22Rv1 (cell line): Measurements from ENCODE around the gene C20orf144.

Source experiments
- H3K27ac ChIP-seq: fragments of 450-650 bp; 2 replicates; pipeline ENCODE4 v1.5.1; 2017
- CTCF ChIP-seq: fragments of 450-650 bp; IDR thresholded peaks from 2 replicates; pipeline ENCODE4 v1.5.1; 2017; ENCODE audit warnings: mild to moderate bottlenecking
- ZFX ChIP-seq: fragments of 450-650 bp; IDR thresholded peaks from 2 replicates; pipeline ENCODE4 v1.6.1; 2017; ENCODE audit warnings: antibody characterized with exemption, borderline replicate concordance

Gene C20orf144

GRCh38 chr20:33645396-33645795 is 16.7 kb upstream of the C20orf144 start:
- TF ChIP-seq CTCF (no peak), ZFX (no peak)
- peak overlapping the region; percentile 14; the same call in 1 of the 2 replicates for H3K27ac ChIP-seq

- no peak for TF ChIP-seq ZFX
- no peak for TF ChIP-seq CTCF
- peak overlapping the region; percentile 90 for H3K27ac ChIP-seq
These were observed 15.9 kb upstream of the C20orf144 start for GRCh38 chr20:33646191-33646590.

GRCh38 chr20:33646959-33647602 is 15.0 kb upstream of the C20orf144 start:
- peak overlapping the region; percentile 90 for H3K27ac ChIP-seq

- H3K27ac ChIP-seq = peak overlapping the region; percentile 90
These were observed 14.3 kb upstream of the C20orf144 start for GRCh38 chr20:33647603-33648395.

GRCh38 chr20:33648396-33649004 is 13.6 kb upstream of the C20orf144 start:
- TF ChIP-seq CTCF = no peak
- no peak for TF ChIP-seq ZFX

More at GRCh38 chr20:33647603-33648395, 14.3 kb upstream of the C20orf144 start:
- TF ChIP-seq ZFX = no peak
- no peak for TF ChIP-seq CTCF

GRCh38 chr20:33649201-33649681 is 12.9 kb upstream of the C20orf144 start:
- H3K27ac ChIP-seq = peak overlapping the region; percentile 90
- TF ChIP-seq ZFX = no peak
- TF ChIP-seq CTCF = no peak

More at GRCh38 chr20:33648396-33649004, 13.6 kb upstream of the C20orf144 start:
- peak overlapping the region; percentile 90 for H3K27ac ChIP-seq

GRCh38 chr20:33650111-33650752 is 11.9 kb upstream of the C20orf144 start:
- TF ChIP-seq ZFX (no peak), CTCF (no peak)
- H3K27ac ChIP-seq = peak overlapping the region; percentile 90
